A549 (cell line): ENCODE data around the gene HTR6.

ENCODE experiments used
- BCL3 ChIP-seq: fragments of >200 bp; sonication (Bioruptor Twin); formaldehyde crosslinking; IDR thresholded peaks from 3 replicates; pipeline ENCODE4 v1.6.1; 2016
- CBX8 ChIP-seq: fragments of 200-600 bp; sonication (generic); IDR thresholded peaks from 2 replicates; pipeline ENCODE4 v1.6.1; 2016
- EP300 ChIP-seq, 2 experiments: fragments of >200 bp; sonication (Bioruptor Twin); formaldehyde crosslinking; IDR thresholded peaks; 2 replicates in 1 of 2; 3 replicates in 1 of 2; pipeline ENCODE4 v1.6.1; 2016 to 2017
- JUN ChIP-seq, 2 experiments: fragments of >200 bp; sonication (Bioruptor Twin); formaldehyde crosslinking; IDR thresholded peaks; 2 replicates in 1 of 2; 3 replicates in 1 of 2; pipeline ENCODE4 v1.6.1; 2016 to 2017
- NFE2L2 ChIP-seq: fragments of 150-350 bp; conservative IDR thresholded peaks from 2 replicates; pipeline ENCODE4 v1.6.1; 2014; ENCODE audit warnings: low read length
- NR3C1 ChIP-seq: fragments of >200 bp; sonication (Bioruptor Twin); formaldehyde crosslinking; IDR thresholded peaks from 3 replicates; pipeline ENCODE4 v1.6.1; 2017
- USF2 ChIP-seq: fragments of 450-650 bp; IDR thresholded peaks from 2 replicates; pipeline ENCODE4 v1.6.1; 2014; ENCODE audit warnings: antibody characterized with exemption
- TF ChIP-seq, protein P1 (sequence below): fragments of >200 bp; sonication (Bioruptor Twin); formaldehyde crosslinking; IDR thresholded peaks from 3 replicates; pipeline ENCODE4 v1.5.1; 2016

GRCh38 chr1:19622204-19622603, 42.5 kb upstream of the HTR6 start:
- TF ChIP-seq BCL3 (no peak), NFE2L2 (no peak), EP300 (IDR thresholded peaks at IDR 0.05) (no peak), USF2 (no peak), JUN (IDR thresholded peaks at IDR 0.05) (no peak), CBX8 (no peak), NR3C1 (no peak)
- TF ChIP-seq, protein P1, sequence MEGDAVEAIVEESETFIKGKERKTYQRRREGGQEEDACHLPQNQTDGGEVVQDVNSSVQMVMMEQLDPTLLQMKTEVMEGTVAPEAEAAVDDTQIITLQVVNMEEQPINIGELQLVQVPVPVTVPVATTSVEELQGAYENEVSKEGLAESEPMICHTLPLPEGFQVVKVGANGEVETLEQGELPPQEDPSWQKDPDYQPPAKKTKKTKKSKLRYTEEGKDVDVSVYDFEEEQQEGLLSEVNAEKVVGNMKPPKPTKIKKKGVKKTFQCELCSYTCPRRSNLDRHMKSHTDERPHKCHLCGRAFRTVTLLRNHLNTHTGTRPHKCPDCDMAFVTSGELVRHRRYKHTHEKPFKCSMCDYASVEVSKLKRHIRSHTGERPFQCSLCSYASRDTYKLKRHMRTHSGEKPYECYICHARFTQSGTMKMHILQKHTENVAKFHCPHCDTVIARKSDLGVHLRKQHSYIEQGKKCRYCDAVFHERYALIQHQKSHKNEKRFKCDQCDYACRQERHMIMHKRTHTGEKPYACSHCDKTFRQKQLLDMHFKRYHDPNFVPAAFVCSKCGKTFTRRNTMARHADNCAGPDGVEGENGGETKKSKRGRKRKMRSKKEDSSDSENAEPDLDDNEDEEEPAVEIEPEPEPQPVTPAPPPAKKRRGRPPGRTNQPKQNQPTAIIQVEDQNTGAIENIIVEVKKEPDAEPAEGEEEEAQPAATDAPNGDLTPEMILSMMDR, result no peak
